SU-DHL-6 (cell line): ENCODE results near the gene PRKCZ.

Experiments used
- H2AFZ ChIP-seq: fragments of 200-600 bp; sonication (generic); 2 replicates; pipeline ENCODE4 v1.6.1; 2014; ENCODE audit warnings: low read depth, mild to moderate bottlenecking, moderate library complexity, mixed read lengths, antibody characterized with exemption, low read length; ENCODE audit not compliant: severe bottlenecking
- H3F3A ChIP-seq: fragments of 200-600 bp; shearing (Covaris generic); 2 replicates; pipeline ENCODE4 v1.6.0; 2016; ENCODE audit warnings: antibody characterized with exemption, mild to moderate bottlenecking; ENCODE audit not compliant: insufficient read depth
- H3K27ac ChIP-seq: fragments of 200-600 bp; sonication (generic); 2 replicates; pipeline ENCODE4 v1.5.1; 2016; ENCODE audit warnings: low read depth, mild to moderate bottlenecking, low read length, moderate library complexity, mixed read lengths
- H3K27me3 ChIP-seq: fragments of 200-600 bp; sonication (generic), shearing (Covaris generic); 2 replicates; pipeline ENCODE4 v1.6.0; 2014; ENCODE audit warnings: mild to moderate bottlenecking, low read length
- H3K36me3 ChIP-seq: fragments of 200-600 bp; sonication (generic); 2 replicates; pipeline ENCODE4 v1.6.1; 2014; ENCODE audit warnings: mild to moderate bottlenecking, low read length, mixed read lengths
- H3K4me2 ChIP-seq: fragments of 300-600, 200-600 bp; shearing (Covaris generic), sonication (generic); 2 replicates; pipeline ENCODE4 v1.6.0; 2014; ENCODE audit warnings: low read length, low read depth, mild to moderate bottlenecking; ENCODE audit not compliant: poor library complexity, severe bottlenecking
- H3K4me3 ChIP-seq: fragments of 200-600 bp; sonication (generic); 2 replicates; pipeline ENCODE4 v1.5.1; 2014; ENCODE audit warnings: antibody characterized with exemption, low read length, mild to moderate bottlenecking, mixed read lengths; ENCODE audit not compliant: insufficient read depth, poor library complexity, severe bottlenecking
- H3K79me2 ChIP-seq: fragments of 200-600 bp; sonication (generic); 2 replicates; pipeline ENCODE4 v1.6.1; 2014; ENCODE audit warnings: mild to moderate bottlenecking, low read length, moderate library complexity; ENCODE audit not compliant: insufficient read depth
- H3K9ac ChIP-seq: fragments of 200-600 bp; sonication (generic); 2 replicates; pipeline ENCODE4 v1.7.0; 2014; ENCODE audit warnings: mild to moderate bottlenecking, low read length
- H3K9me2 ChIP-seq: fragments of 200-600 bp; sonication (generic); replicated peaks from 2 replicates; pipeline ENCODE4 v1.6.1; 2014; ENCODE audit warnings: low read length; ENCODE audit not compliant: insufficient read depth
- H3K9me3 ChIP-seq: fragments of 200-600 bp; sonication (generic); 2 replicates; pipeline ENCODE4 v1.6.1; 2014; ENCODE audit warnings: low read length, mixed read lengths; ENCODE audit not compliant: insufficient read depth
- H4K20me1 ChIP-seq: fragments of 200-600 bp; sonication (generic); 2 replicates; pipeline ENCODE4 v1.6.1; 2014; ENCODE audit warnings: low read depth, mild to moderate bottlenecking, antibody characterized with exemption, low read length, moderate library complexity, mixed read lengths
- EZH2phosphoT487 ChIP-seq: fragments of 200-600 bp; sonication (generic), shearing (Covaris generic); conservative IDR thresholded peaks from 2 replicates; pipeline ENCODE4 v1.6.1; 2018; ENCODE audit warnings: mild to moderate bottlenecking, antibody characterized with exemption, low read length, moderate library complexity, mixed read lengths
- TF ChIP-seq, protein P1 (sequence below): fragments of 200-600 bp; sonication (generic); IDR thresholded peaks from one replicate; pipeline ENCODE4 v1.5.1; 2017; ENCODE audit warnings: antibody characterized with exemption, mild to moderate bottlenecking, low read length, moderate library complexity; ENCODE audit not compliant: insufficient read depth, poor library complexity, severe bottlenecking

The PRKCZ gene

GRCh38 chr1:2070016-2070415 is 19.8 kb downstream of the PRKCZ start:
- peaks cover under 1% of the 10 kb centered on the region; the same call in 1 of the 2 replicates for H3K9me3 ChIP-seq
- H3K27ac ChIP-seq = no peak overlapping the region
- H3K4me3 ChIP-seq = no peak overlapping the region
- no peaks in the 10 kb centered on the region for H3K36me3 ChIP-seq
- no peaks in the 10 kb centered on the region for H4K20me1 ChIP-seq
- no peaks in the 10 kb centered on the region for H3K79me2 ChIP-seq
- H3F3A ChIP-seq = no peaks in the 10 kb centered on the region
- no peaks in the 10 kb centered on the region for H3K27me3 ChIP-seq
- no peak overlapping the region for H3K9ac ChIP-seq
- TF ChIP-seq, protein P1, sequence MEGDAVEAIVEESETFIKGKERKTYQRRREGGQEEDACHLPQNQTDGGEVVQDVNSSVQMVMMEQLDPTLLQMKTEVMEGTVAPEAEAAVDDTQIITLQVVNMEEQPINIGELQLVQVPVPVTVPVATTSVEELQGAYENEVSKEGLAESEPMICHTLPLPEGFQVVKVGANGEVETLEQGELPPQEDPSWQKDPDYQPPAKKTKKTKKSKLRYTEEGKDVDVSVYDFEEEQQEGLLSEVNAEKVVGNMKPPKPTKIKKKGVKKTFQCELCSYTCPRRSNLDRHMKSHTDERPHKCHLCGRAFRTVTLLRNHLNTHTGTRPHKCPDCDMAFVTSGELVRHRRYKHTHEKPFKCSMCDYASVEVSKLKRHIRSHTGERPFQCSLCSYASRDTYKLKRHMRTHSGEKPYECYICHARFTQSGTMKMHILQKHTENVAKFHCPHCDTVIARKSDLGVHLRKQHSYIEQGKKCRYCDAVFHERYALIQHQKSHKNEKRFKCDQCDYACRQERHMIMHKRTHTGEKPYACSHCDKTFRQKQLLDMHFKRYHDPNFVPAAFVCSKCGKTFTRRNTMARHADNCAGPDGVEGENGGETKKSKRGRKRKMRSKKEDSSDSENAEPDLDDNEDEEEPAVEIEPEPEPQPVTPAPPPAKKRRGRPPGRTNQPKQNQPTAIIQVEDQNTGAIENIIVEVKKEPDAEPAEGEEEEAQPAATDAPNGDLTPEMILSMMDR = no peak
- no peak for TF ChIP-seq EZH2phosphoT487
- H3K9me2 ChIP-seq = no peaks in the 10 kb centered on the region
- H3K4me2 ChIP-seq = no peak overlapping the region
- no peak overlapping the region for H2AFZ ChIP-seq

DNA sequence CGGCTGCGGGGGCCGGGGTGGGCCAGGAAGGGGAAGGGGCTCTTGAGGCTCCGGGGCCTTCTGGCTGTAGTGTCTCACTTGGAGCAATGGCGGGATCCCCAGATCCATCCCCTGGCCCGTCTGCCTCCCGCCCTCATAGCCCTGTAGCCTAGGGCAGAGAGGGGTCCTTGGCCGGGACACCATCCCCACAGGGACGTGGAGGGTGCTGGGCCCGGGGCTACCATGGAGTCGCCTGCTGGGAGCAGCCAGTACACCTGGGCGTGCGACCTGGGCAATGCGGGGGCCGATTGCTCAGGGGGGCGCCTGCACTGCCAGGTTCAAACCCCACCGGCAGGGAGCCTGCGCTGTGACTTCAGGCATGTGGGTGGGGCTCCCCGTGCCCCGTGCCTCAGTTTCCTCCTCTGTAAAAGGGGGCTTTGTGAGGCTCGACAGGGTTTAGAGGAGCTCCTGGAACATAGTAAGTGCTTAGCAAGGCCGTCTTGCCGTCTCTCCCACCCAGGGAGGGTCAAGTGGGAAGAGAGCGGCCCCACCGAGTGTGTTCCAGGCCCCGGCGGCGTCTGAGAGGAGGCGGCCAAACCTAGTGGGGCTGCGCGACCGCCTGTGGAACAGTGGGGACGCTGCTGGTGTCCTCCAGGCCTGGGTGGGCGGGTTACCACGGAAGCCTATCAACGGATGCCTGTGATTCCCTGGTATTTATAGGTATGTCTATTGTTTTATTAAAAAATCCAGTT is 20.8 kb downstream of the PRKCZ start:
- H3K36me3 ChIP-seq = no peaks in the 10 kb centered on the region
- H3K27ac ChIP-seq = no peak overlapping the region
- no peaks in the 10 kb centered on the region for H3K9me3 ChIP-seq
- TF ChIP-seq, protein P1 = no peak
- no peak for TF ChIP-seq EZH2phosphoT487
- H3K9me2 ChIP-seq = no peaks in the 10 kb centered on the region
- no peak overlapping the region for H3K4me2 ChIP-seq
- H3F3A ChIP-seq = no peaks in the 10 kb centered on the region
- H3K9ac ChIP-seq = no peak overlapping the region
- no peak overlapping the region for H3K4me3 ChIP-seq
- H3K27me3 ChIP-seq = no peaks in the 10 kb centered on the region
- H4K20me1 ChIP-seq = no peaks in the 10 kb centered on the region
- no peaks in the 10 kb centered on the region for H3K79me2 ChIP-seq
- no peak overlapping the region for H2AFZ ChIP-seq

DNA sequence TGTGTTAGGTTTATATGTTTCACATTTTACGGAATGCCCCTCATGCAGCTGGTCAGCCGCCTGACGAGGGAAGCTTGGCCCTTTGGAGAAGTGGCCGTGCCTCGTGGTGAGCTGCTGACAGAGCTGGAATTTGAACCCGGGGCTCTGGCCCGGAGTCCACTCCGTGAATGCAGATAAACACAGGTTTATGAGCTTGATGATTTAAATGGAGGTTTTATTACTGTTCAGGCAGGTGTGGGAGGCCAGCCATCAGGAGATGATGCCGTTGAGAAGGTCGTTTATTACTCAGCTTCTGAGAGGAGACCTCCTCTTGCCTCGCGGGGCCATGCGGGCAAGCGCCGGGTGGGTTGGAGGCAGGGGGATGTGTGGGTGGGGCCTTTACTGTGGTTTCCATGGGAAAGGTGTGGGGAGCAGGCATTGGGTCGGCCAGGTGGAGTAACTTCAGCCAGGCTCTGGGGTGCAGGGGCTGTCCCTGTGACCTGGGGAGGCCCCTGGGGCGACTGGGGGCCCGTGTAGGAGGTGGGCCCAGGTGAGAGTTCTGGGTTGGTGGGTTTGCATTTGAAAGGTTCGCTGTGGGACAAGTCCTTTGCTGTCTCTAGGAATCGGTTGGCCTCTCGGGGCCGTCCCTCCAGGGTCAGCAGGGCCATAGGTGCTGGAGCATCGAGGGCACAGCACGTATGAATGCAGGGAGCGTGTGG is 22.0 kb downstream of the PRKCZ start:
- Histone ChIP-seq H3K4me2 (no peak overlapping the region), H3K9me3 (no peaks in the 10 kb centered on the region), H3K79me2 (no peaks in the 10 kb centered on the region), H3K27me3 (no peaks in the 10 kb centered on the region), H3K9ac (no peak overlapping the region), H4K20me1 (no peaks in the 10 kb centered on the region), H3K4me3 (no peak overlapping the region), H3F3A (no peaks in the 10 kb centered on the region), H3K9me2 (no peaks in the 10 kb centered on the region), H2AFZ (no peak overlapping the region), H3K36me3 (no peaks in the 10 kb centered on the region), H3K27ac (no peak overlapping the region)
- no peak for TF ChIP-seq EZH2phosphoT487
- TF ChIP-seq, protein P1 = no peak
